ENCODE results near the gene ARMH4.

The ARMH4 gene

GRCh38 chr14:58099682-58100081, 52.3 kb downstream of the ARMH4 start:
- no peak for DNase-seq (ENCODE audit: low read depth in 2 of 2)

DNA sequence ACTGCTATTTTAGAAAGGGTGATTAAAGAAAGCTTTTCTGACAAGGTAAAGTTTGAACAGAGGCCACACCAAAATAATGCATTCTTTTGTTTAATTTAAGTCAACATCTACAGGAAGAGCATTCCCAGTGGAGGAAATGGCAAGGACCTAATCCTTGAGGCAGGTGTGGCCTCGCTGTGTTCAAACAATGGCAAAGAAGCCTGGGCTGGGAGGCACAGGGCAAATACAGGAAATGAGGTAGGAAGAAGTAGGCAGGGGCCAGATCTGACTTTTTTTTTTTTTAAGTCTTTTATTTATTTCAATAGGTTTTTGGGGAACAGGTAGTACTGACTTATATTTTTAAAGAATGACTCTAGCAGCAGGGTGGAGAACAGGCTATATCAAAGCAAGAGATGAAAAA, 53.5 kb downstream of the ARMH4 start:
- DNase-seq (ENCODE audit: low read depth in 2 of 2), result no peak

DNA sequence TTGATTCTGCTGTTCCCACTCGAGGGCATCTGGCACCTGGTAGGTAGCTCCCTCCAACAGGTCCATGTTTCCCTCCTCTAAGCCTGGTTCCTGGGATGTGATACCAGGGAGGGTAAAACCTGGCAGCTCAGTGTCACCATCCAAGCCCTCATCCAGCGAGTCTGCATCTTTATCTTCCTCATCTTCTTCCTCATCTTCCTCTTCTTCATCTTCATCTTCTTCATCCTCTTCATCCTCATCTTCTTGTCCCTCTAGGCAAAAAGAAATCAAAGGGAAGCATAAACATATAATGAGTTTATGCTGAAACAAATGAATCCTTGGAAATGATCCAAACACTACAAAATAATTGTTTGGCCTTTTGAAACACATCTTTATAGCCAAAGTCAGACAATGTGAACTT, 55.3 kb downstream of the ARMH4 start:
- DNase-seq (ENCODE audit: low read depth in 2 of 2), result no peak

DNA sequence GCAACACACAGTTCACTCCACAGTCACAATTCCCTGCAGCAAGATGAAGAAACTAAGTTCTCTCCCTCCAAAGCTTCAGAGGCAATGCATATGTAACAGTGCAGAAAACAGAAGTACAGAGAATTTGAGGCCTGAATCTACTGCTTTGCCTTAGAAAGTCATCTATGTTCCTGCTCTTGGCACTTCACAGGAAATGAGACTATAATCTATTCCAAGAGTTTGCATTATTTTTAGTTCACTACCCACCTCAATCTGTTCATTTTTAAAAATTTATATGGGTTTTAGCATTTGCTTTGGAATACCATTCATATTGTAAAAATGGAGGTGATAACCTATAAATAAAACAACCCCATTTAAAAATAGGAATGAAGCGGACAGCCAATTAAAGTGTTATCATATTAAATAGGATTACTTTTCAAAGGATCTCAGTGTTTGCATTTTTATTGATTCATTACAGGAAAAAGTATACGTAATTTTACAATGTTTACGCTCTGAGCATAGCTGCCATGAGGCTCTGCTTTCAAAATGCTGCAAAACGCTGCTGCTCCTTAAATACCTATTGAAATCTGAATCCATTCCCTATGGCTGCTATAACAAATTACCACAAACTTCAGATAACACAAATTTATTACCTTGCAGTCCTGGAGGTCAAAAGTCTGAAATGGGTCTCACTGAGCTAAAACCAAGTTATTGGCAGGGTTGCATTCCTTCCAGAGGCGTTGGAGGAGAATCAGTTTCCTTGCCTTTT, 60.0 kb downstream of the ARMH4 start:
- DNase-seq (ENCODE audit: low read depth in 2 of 2), result no peak

DNA sequence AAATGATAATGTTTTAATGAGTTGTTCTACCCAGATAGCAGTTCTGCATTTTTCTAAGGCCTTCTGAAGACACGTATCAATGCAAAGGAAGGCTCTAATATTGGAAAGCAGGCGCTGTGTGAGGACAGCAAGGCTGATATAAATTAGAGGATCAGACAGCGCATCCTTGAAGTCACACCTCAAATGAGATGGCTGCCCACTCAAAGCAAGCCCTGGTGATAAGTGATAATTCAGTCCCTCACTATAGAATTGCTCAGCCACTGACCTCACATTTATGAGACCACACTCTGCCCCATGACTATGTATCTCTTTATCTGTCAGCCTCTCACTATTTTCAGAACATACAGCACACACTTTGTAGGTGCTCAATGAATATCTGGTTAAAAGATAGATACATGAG, 62.4 kb downstream of the ARMH4 start:
- DNase-seq (ENCODE audit: low read depth in 2 of 2), result no peak

DNA sequence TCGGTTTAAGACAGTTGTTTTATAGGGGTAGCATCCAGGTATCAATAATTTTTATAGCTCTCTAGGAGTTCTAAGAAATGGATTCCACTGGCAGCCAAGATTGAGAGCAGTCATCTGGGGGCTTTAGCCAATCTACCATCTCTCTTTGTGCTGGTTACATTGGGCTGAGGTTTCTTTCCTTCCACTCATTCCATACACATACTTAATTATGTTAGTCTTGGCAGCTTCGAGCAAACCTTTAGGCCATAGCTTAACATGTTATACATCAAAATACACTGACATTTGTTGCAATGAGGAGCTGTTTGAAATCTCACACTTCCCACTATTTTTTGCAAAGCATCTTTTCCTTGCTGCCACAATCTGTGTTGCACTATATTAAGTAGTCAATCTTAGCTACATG, 63.1 kb downstream of the ARMH4 start:
- no peak for DNase-seq (ENCODE audit: low read depth in 2 of 2)

- no peak for DNase-seq (ENCODE audit: low read depth in 2 of 2)
These were observed 66.1 kb downstream of the ARMH4 start for GRCh38 chr14:58085877-58086276.

DNA sequence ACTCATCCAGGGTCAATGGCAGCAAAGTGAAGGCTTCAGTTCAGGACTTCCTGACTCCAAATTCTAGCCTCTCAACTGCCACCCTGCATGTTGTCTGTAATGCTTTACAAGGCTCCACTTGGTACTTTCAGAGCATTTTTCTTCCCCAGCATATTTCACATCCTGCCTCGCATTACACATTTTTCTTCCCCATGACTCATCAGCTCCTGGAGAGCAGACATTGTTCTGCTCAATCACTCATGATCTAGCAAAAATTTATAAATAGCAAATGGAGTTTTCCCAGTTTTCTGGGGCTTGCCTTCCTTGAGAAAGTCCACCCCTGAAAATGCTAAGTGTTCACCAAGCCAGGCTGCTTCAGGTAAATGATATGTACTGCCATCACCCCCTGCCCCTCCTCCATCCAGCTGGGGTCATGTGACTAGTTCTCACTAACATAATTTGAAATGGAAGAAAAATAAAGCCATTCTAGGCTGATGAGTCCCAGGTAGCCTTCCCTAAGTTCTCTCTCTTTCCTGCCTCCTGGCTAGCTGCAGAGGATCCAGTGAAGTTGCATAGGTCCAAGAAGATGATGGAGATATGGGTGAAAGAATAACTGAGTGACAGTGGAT, 69.4 kb downstream of the ARMH4 start:
- DNase-seq (ENCODE audit: low read depth in 2 of 2), result no peak

DNA sequence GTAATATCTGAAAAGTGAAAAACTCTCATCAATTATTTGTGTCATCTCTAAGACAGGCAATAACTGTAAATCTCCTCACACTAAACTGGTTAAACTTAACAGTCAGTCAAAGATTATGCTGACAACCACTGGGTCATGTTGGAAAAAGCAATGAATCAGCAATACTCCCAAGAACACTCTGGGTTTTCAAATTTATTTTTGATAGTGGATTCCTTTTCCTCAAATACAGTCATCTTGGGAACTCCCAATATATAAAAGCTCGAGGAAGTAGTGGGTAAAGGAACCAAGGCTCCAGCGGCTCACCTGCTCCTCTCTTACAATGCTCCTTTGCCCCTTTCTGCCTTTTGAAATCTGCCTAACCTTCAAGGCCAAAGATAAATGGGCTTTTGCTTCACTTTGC, 70.0 kb downstream of the ARMH4 start:
- no peak for DNase-seq (ENCODE audit: low read depth in 2 of 2)

DNA sequence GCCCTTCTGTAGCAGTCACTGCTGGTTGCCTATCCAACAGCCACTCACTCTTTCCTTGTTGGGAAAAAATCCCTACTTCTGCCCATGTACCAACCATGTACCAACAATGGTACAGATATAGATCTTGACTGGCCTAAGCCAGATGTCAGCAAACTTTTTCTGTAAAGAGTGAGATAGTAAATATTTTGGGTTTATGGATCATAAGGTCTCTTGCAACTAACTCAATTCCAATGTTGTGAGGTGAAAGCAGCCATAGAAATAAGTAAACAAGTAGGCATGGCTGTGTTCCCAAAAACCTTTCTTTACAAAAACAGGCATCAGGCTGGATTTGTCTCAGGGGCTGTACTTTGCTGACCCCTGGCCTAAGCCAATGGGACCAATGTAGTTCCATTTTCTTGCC, 73.5 kb downstream of the ARMH4 start:
- no peak for DNase-seq (ENCODE audit: low read depth in 2 of 2)

GRCh38 chr14:58078068-58078467, 73.9 kb downstream of the ARMH4 start:
- DNase-seq (ENCODE audit: low read depth in 2 of 2), result no peak

DNA sequence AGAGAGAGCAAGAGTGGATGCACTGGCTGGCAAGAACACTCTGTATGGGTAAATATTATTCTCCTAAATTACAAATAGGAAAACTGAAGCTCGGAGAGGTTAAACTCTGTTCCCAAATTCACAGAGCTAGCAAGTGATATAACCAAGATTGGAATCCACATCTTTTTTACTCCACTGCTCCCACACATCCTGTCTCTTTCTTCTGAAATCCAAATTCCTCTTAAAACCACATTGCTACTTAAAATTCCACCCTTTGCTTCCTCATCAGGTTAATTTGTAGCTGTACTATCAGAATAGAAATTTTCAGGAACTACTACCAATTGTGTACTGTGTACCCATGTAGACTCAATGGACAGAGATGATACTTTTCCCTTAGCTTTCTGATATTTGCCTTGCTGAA, 74.4 kb downstream of the ARMH4 start:
- no peak for DNase-seq (ENCODE audit: low read depth in 2 of 2)

- DNase-seq (ENCODE audit: low read depth in 2 of 2), result no peak
These were observed 78.5 kb downstream of the ARMH4 start for GRCh38 chr14:58073516-58073915.

GRCh38 chr14:58072288-58073071, 79.5 kb downstream of the ARMH4 start:
- no peak for DNase-seq (ENCODE audit: low read depth in 2 of 2)

DNA sequence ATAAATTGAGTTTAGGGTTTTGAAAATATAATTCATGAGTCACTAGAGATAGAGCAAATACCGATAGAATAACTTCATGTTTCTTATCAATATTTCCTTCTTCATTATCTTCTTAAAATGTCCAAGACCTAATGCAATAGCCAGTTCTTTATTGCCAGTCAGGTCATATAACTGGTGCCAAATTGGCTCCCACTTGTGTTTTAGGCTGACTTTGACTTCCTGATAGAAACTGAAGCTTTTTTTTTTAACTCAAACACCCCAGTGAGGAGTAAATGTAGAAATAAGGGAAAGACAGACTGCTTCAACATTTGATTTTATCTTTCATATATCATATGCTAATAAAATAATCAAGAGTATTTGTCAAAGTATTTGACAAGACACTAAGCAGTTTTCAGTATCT, 80.7 kb downstream of the ARMH4 start:
- no peak for DNase-seq (ENCODE audit: low read depth in 2 of 2)

DNA sequence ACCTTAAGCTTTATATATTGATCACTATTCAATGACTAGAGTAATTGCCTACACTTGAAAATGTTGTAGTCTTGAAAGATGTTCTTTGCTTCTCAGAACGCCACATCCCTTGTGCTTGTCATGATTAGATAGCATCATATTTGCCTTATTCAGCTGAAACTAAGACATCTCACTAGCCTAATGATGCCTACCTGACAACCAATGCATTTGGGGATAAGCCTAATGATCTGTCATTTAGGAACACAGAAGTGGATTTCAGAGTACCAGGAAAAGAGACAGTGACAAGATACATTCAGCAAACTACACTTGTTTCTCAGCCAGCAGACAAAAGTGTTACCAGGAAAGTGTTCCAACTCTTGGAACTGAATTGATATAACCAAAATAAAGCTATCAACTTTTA, 83.7 kb downstream of the ARMH4 start:
- no peak for DNase-seq (ENCODE audit: low read depth in 2 of 2)

DNA sequence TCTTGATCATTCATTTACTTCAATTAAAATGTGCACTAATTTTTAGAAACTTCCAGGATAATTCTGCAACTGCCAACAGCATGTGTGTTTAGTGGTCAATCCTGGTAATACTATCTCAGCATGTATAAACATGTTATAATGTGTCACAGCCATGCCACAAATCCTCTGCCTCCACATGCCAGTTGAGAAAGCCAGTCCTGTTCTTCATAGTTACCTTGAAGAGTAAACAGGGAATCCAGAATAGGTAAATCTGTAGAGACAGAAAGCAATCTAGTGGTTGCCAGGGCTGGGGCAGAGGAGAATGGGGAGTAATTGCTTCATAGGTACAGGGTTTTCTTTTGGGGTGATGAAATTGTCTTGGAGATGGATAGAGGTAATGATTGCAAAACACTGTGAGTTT, 85.9 kb downstream of the ARMH4 start:
- DNase-seq (ENCODE audit: low read depth in 2 of 2), result no peak

GRCh38 chr14:58061581-58061980, 90.4 kb downstream of the ARMH4 start:
- DNase-seq (ENCODE audit: low read depth in 2 of 2), result no peak

GRCh38 chr14:58060898-58061297, 91.1 kb downstream of the ARMH4 start:
- DNase-seq (ENCODE audit: low read depth in 2 of 2), result no peak

- DNase-seq (ENCODE audit: low read depth in 2 of 2), result no peak
These were observed 91.9 kb downstream of the ARMH4 start for GRCh38 chr14:58060077-58060476.

- DNase-seq (ENCODE audit: low read depth in 2 of 2), result no peak
These were observed 92.9 kb downstream of the ARMH4 start for GRCh38 chr14:58059126-58059525.

- no peak for DNase-seq (ENCODE audit: low read depth in 2 of 2)
These were observed 96.5 kb downstream of the ARMH4 start for GRCh38 chr14:58055497-58056010.

- DNase-seq (ENCODE audit: low read depth in 2 of 2), result no peak
These were observed 97.9 kb downstream of the ARMH4 start for GRCh38 chr14:58054100-58054499.

Data from stimulated activated CD8-positive, alpha-beta memory T cell treated with anti-CD3 and anti-CD28 coated beads, Interleukin-2, amount 100 ng/mL, for 48 hours (primary cell).